HepG2 (cell line): ENCODE data around the gene UGT1A4. TPM values are rescaled to one million over a fixed set of nuclear protein-coding genes. Genes with fewer than 3 reads are reported as not detected.
A peak's percentile ranks its signal among the peaks of the same experiment; 100 is the strongest.

Experiments used
- ATAC-seq: fragments of 200-7000 bp; cut with Tn5 transposase; 3 replicates; pipeline ENCODE4 v1.9.1; 2020; ENCODE audit warnings: mild to moderate bottlenecking, moderate library complexity
- BruUV-seq: library from RNA; stranded (reverse); fragments of 400-500 nt; replicated peaks from 2 replicates; lab custom pipeline; 2021; lab: Mats Ljungman, UMichigan
- CTCF ChIA-PET: fragments of 300-600 bp; formaldehyde crosslinking; extraction: SDS; loops from one replicate; lab custom pipeline; 2021; ENCODE audit warnings: low total read pairs, inconsistent platforms, low intra/inter-chr PET ratio; lab: Yijun Ruan, JAX
- POLR2A ChIA-PET: fragments of 350-600 bp; sonication (Branson Sonifier 250); formaldehyde crosslinking; loops from one replicate; lab custom pipeline; 2020; ENCODE audit warnings: antibody characterized with exemption, inconsistent platforms; lab: Yijun Ruan, JAX
- DNase-seq: peaks from one replicate; pipeline ENCODE4 v3.0.0-alpha.2; 2015; ENCODE audit warnings: low spot score
- FAIRE-seq: peaks from 3 replicates; lab custom pipeline; 2011; peaks lifted over from hg19 to GRCh38; lab: Jason Lieb, UNC
- H2AFZ ChIP-seq: one replicate; pipeline ENCODE4 v1.6.1; 2011; ENCODE audit warnings: low read length, inconsistent platforms
- H3K27ac ChIP-seq: fragments of 300-600 bp; 3 replicates; pipeline ENCODE4 v1.8.0; 2011; ENCODE audit warnings: mixed run types, mild to moderate bottlenecking, mixed read lengths, low read length, inconsistent platforms; ENCODE audit not compliant: insufficient read depth; ENCODE audit errors: extremely low read length
- H3K27me3 ChIP-seq, 2 experiments: fragments of 200-600 bp in 1 of 2; 2 replicates in 1 of 2; 3 replicates in 1 of 2; pipeline versions ENCODE4 v1.6.0 to v1.8.0; 2011; ENCODE audit warnings: low read length in 2 of 2, mild to moderate bottlenecking in 2 of 2, moderate library complexity in 2 of 2, inconsistent platforms in 1 of 2; ENCODE audit not compliant: insufficient read depth in 2 of 2, control insufficient read depth in 1 of 2
- H3K36me3 ChIP-seq, 2 experiments: fragments of 200-600 bp in 1 of 2; replicated peaks in 1 of 2; 2 replicates in 1 of 2; 3 replicates in 1 of 2; pipeline versions ENCODE4 v1.5.1 to v1.8.0; 2011; ENCODE audit warnings: low read length in 2 of 2, inconsistent platforms in 1 of 2; ENCODE audit not compliant: insufficient read depth in 2 of 2, control insufficient read depth in 1 of 2
- H3K4me1 ChIP-seq: 2 replicates; pipeline ENCODE4 v1.5.1; 2012; ENCODE audit warnings: low read length, inconsistent platforms; ENCODE audit not compliant: insufficient read depth
- H3K4me2 ChIP-seq: 2 replicates; pipeline ENCODE4 v1.6.0; 2011; ENCODE audit warnings: low read depth, low read length, inconsistent platforms
- H3K4me3 ChIP-seq, 3 experiments: fragments of 200-600 bp in 1 of 3; sonication (generic), shearing (Covaris generic) in 1 of 3; replicated peaks in 1 of 3; 2 replicates each; pipeline ENCODE4 v1.5.1; 2011 to 2016; ENCODE audit warnings: low read length in 3 of 3, inconsistent platforms in 2 of 3, low read depth in 2 of 3, mild to moderate bottlenecking in 2 of 3, control low read depth in 1 of 3, mixed read lengths in 1 of 3; ENCODE audit not compliant: insufficient read depth in 1 of 3
- H3K79me2 ChIP-seq: one replicate; pipeline ENCODE4 v1.6.1; 2011; ENCODE audit warnings: low read length, inconsistent platforms; ENCODE audit not compliant: insufficient read depth
- H3K9ac ChIP-seq: 2 replicates; pipeline ENCODE4 v1.6.0; 2011; ENCODE audit warnings: mild to moderate bottlenecking, low read depth, low read length, inconsistent platforms; ENCODE audit not compliant: insufficient read depth
- H3K9me3 ChIP-seq: 2 replicates; pipeline ENCODE4 v1.5.1; 2012; ENCODE audit warnings: mild to moderate bottlenecking, low read length
- H4K20me1 ChIP-seq: 2 replicates; pipeline ENCODE4 v1.6.0; 2011; ENCODE audit warnings: inconsistent platforms, mild to moderate bottlenecking, low read length, moderate library complexity; ENCODE audit not compliant: insufficient read depth
- FOXP1 ChIP-seq, 2 experiments: fragments of 450-650 bp in 1 of 2; IDR thresholded peaks; 2 replicates each; pipeline ENCODE4 v1.6.1; 2017 to 2018; ENCODE audit warnings: antibody characterized with exemption in 1 of 2
- GPN1 ChIP-seq: sonication (generic); formaldehyde crosslinking; IDR thresholded peaks from 2 replicates; pipeline ENCODE4 v1.5.1; 2020; ENCODE audit warnings: missing genetic modification reagents, borderline replicate concordance
- TARDBP ChIP-seq: sonication (generic); formaldehyde crosslinking; IDR thresholded peaks from 2 replicates; pipeline ENCODE4 v1.8.0; 2022; ENCODE audit warnings: mild to moderate bottlenecking, missing genetic modification reagents
- TBP ChIP-seq: sonication (generic); formaldehyde crosslinking; IDR thresholded peaks from 2 replicates; pipeline ENCODE4 v1.5.0; 2020; ENCODE audit warnings: missing genetic modification reagents
- ZNF343 ChIP-seq: sonication (generic); formaldehyde crosslinking; IDR thresholded peaks from 2 replicates; pipeline ENCODE4 v1.4.0; 2020; ENCODE audit warnings: mild to moderate bottlenecking, missing genetic modification reagents
- ZNF616 ChIP-seq: sonication (generic); formaldehyde crosslinking; IDR thresholded peaks from 2 replicates; pipeline ENCODE4 v1.5.0; 2020; ENCODE audit warnings: low read depth, mild to moderate bottlenecking, missing genetic modification reagents
- WGBS: methylation state at CpG from one replicate; pipeline ENCODE4 v1.1.6; 2017; ENCODE audit warnings: low lambda C conversion rate; 5-methylcytosine and 5-hydroxymethylcytosine counted together
- in situ Hi-C: cut with HindIII; loops from 2 replicates; pipeline ENCODE4 v1.10.0; 2017; ENCODE audit warnings: low pct_unique_long_range_greater_than_20kb; ENCODE audit not compliant: extremely low pct_ligation_motif_present
- intact Hi-C: fragments of 100-400 bp; cut with micrococcal nuclease; formaldehyde crosslinking; loops from one replicate; pipeline ENCODE4 v1.10.0; 2022; ENCODE audit not compliant: unreplicated experiment
- polyA plus RNA-seq, 8 experiments: library from polyadenylated mRNA; depleted of rRNA in 3 of 8; stranded (reverse) in 7 of 8; unstranded in 1 of 8; fragments of >200 nt; fragmentation: Illumina TruSeq in 4 of 8; extraction: Trizol in 4 of 8; gene quantifications; 2 replicates each; pipeline versions ENCODE4 v1.2.1 to v1.2.3, GENCODE V29; 2011 to 2016; ENCODE audit warnings: low read depth in 4 of 8, missing spikeins in 1 of 8, mixed read lengths in 1 of 8; ENCODE audit not compliant: insufficient read depth in 1 of 8
- total RNA-seq, 5 experiments: library from RNA; depleted of rRNA; stranded (reverse); fragments of >200 nt; fragmentation: Illumina TruSeq; extraction: Trizol; gene quantifications; 2 replicates each; pipeline ENCODE4 v1.2.3, GENCODE V29; 2016; ENCODE audit warnings: low read depth in 1 of 5
- TF ChIP-seq, protein P1 (sequence below): sonication (generic); formaldehyde crosslinking; IDR thresholded peaks from 2 replicates; pipeline ENCODE4 v1.4.0; 2020; ENCODE audit warnings: low read depth, missing genetic modification reagents
- TF ChIP-seq, protein P2 (sequence below): sonication (generic); formaldehyde crosslinking; IDR thresholded peaks from 2 replicates; pipeline ENCODE4 v1.5.1; 2020; ENCODE audit warnings: missing genetic modification reagents, mild to moderate bottlenecking, borderline replicate concordance

UGT1A4 gene
- total and polyA plus RNA-seq, 2 of the 13 experiments (the other 11 are each of a cell fraction or from before 2014, with no cell fraction given): not detected

DNA sequence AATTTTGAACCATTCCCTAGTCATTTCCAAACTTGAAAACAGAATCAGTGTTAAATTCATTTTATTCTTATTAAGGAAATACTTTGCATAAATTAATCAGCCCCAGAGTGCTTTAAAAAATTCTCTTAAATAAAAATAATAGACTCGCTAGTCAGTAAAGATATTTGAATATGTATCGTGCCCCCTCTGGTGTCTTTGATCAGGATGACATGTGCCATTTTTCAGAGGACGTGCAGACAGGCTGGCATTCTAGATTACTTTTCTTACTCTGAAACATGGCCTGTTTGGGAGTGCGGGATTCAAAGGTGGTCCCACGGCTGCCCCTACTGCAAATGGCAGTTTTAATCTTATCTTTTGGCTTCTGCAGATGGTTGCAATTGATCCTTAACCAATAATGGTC lies 54.0 kb downstream of the UGT1A4 start (continued):
- TF ChIP-seq TARDBP (CRISPR knock-in tag) (no peak), ZNF616 (CRISPR knock-in tag) (no peak), GPN1 (CRISPR knock-in tag) (no peak), TBP (CRISPR knock-in tag) (no peak)
- TF ChIP-seq, protein P1, sequence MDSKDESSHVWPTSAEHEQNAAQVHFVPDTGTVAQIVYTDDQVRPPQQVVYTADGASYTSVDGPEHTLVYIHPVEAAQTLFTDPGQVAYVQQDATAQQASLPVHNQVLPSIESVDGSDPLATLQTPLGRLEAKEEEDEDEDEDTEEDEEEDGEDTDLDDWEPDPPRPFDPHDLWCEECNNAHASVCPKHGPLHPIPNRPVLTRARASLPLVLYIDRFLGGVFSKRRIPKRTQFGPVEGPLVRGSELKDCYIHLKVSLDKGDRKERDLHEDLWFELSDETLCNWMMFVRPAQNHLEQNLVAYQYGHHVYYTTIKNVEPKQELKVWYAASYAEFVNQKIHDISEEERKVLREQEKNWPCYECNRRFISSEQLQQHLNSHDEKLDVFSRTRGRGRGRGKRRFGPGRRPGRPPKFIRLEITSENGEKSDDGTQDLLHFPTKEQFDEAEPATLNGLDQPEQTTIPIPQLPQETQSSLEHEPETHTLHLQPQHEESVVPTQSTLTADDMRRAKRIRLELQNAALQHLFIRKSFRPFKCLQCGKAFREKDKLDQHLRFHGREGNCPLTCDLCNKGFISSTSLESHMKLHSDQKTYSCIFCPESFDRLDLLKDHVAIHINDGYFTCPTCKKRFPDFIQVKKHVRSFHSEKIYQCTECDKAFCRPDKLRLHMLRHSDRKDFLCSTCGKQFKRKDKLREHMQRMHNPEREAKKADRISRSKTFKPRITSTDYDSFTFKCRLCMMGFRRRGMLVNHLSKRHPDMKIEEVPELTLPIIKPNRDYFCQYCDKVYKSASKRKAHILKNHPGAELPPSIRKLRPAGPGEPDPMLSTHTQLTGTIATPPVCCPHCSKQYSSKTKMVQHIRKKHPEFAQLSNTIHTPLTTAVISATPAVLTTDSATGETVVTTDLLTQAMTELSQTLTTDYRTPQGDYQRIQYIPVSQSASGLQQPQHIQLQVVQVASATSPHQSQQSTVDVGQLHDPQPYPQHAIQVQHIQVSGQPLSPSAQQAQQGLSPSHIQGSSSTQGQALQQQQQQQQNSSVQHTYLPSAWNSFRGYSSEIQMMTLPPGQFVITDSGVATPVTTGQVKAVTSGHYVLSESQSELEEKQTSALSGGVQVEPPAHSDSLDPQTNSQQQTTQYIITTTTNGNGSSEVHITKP: no peak
- TF ChIP-seq, protein P2, sequence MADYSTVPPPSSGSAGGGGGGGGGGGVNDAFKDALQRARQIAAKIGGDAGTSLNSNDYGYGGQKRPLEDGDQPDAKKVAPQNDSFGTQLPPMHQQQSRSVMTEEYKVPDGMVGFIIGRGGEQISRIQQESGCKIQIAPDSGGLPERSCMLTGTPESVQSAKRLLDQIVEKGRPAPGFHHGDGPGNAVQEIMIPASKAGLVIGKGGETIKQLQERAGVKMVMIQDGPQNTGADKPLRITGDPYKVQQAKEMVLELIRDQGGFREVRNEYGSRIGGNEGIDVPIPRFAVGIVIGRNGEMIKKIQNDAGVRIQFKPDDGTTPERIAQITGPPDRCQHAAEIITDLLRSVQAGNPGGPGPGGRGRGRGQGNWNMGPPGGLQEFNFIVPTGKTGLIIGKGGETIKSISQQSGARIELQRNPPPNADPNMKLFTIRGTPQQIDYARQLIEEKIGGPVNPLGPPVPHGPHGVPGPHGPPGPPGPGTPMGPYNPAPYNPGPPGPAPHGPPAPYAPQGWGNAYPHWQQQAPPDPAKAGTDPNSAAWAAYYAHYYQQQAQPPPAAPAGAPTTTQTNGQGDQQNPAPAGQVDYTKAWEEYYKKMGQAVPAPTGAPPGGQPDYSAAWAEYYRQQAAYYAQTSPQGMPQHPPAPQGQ: no peak

DNA sequence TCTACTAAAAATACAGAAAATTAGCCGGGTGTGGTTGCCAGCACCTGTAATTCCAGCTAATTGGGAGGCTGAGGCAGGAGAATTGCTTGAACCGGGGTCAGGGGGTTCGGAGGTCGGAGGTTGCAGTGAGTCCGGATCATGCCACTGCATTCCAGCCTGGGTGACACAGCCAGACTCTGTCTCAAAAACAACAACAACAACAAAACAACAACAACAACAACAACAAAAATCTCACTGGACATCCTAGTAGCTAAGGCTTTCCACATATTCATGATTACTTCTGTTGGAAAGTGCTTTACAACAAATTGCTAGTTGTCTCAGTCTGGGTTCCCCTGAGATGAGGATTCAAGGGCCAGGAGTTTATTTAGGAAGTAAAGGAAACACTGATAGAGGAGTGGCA lies 55.3 kb downstream of the UGT1A4 start:
- DNase-seq: no peak
- no peak overlapping the region for H3K4me2 ChIP-seq
- no peak overlapping the region for H2AFZ ChIP-seq
- ChIA-PET POLR2A (no interaction called here), CTCF (no interaction called here)
- H3K9me3 ChIP-seq: peaks cover 5% of the 10 kb centered on the region; the same call in 1 of the 2 replicates
- no peaks in the 10 kb centered on the region for H4K20me1 ChIP-seq
- no peaks in the 10 kb centered on the region for H3K36me3 ChIP-seq
- H3K4me3 ChIP-seq: no peak overlapping the region
- no TSS peak for BruUV-seq
- intact Hi-C loops: no loop called here
- no peaks in the 10 kb centered on the region for H3K79me2 ChIP-seq
- FAIRE-seq: no peak
- H3K27me3 ChIP-seq: peaks cover 3 to 53% of the 10 kb centered on the region in 2 experiments; a peak in 4 of 5 replicates
- ATAC-seq: no peak
- no peaks in the 10 kb centered on the region for H3K4me1 ChIP-seq
- H3K27ac ChIP-seq: no peak overlapping the region
- WGBS: 63% methylated on average over 5 of the region's 5 CpGs
- H3K9ac ChIP-seq: no peak overlapping the region
- in situ Hi-C loops: no loop called here
- 0 out of 2 replicates have a peak, but pooled peaks have one; percentile 58 for TF ChIP-seq FOXP1 (IDR thresholded peaks at IDR 0.05)
- no peak for TF ChIP-seq FOXP1 (CRISPR knock-in tag; IDR thresholded peaks at IDR 0.05)
- no peak for TF ChIP-seq ZNF343 (CRISPR knock-in tag)
